ENCODE results near the gene RMI2. TPM values are rescaled to one million over a fixed set of nuclear protein-coding genes. Genes with fewer than 3 reads are reported as not detected.

The RMI2 gene
- total RNA-seq, 1 experiment from 2014 or later = 30.8 TPM

DNA sequence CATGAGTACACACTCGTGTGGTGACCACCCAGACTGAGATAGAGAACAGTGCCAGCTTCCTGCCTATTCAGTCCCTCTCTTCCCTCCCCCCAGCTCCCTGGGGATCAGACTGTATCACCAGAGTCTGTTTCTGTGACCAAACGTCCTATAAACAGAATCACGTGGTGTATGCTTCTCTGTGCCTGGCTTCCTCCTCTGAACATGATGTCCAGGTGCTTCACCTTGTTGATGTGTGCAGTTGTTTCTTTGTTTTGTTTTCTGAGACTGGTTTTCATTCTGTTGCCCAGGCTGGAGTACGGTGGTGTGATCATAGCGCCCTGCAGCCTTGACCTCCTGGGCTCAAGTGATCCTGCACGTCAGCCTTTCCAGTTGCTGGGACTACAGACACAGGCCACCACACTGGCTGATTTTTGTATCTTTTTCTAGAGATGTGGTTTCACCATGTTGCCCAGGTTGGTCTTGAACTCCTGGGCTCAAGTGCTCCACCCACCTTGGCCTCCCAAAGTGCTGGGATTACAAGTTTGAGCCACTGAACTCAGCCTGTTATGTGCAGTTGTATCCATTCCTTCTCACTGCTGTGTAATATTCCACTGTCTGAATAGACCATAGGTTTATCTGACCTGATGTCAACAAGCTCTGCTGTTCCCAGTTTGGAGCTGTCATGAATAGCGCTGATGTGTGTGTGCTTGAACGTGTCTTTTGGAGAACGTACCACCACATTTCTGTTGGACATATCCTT is 35.2 kb upstream of the RMI2 start:
- DNase-seq (ENCODE audit: low read depth) = no peak

DNA sequence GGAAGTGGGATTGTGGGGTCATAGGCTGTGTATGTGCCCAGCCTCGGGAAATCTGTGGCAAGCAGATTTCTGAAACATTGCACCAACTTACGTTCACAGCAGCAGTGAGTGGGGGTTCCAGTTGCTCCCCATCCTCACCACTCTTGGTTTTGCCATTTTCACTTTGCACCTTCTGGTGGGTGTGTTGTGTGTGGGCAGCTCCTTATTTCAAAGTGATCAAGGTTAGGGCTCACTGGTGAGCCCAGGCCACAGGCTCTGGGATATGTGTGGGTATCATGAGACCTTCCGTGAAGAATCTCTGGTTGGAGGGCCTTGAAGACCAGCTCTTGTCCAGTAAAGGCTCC is 34.7 kb upstream of the RMI2 start:
- DNase-seq (ENCODE audit: low read depth) = no peak

DNA sequence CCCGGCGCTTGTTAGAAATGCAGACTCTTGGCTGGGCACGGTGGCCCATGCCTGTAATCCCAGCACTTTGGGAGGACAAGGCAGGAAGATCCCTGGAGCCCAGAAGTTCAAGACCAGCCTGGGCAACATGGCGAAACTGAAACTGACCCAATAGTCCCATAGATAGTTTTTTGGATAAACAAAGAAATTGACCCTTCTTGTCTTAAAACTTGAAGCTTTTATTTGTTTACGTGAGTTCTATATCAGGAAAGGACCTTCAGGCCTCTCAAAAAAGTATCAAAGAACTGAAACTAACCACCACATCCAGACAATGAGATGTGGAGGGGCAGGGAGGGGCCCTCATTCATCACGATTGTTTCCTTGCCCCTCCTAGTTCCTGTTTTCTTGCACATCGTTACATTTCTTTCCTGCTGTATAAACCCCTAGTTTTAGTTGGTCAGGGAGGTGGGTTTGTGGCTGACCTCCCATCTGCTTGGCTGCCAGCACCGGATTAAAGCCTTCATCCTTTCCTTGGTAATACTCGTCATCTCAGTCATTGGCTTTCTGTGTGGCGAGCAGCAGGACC is 34.2 kb upstream of the RMI2 start:
- DNase-seq (ENCODE audit: low read depth) = no peak

DNA sequence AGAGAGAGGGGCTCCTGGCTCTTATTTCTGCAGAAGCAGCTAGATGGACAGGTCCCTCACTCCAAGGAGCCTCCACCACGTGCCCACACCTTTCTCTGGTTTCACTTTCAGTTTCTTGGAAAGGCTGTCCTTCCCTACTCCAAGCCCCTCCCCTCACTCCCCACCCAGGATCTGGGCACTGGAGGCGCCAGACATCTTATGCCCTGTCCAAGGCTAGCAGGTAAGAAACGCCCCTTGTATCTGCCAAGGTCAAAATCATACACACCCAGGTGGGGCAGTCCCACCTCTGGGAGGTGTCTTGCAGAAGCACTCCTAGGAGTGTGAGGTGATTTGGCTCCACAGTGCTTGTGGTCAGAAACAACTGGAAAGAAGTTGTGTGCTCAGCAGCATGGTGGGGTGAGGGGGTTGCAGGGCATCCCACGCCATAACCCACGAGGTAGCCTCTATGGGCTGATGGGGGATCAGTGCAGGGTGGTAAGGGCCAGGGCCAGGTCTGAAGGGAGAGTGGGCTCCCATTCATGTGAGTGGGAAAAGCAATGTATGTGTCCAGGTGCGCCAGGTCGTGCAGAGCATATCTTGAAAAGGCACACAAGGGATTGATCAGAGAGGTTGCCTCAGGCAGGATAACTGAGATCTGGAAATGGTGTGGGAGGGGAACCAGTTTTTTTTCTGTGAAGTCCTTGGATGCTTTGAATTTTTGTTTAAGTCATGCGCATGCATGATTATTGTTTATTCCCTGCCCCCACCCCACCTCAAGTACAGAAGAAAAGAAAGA is 32.4 kb upstream of the RMI2 start:
- DNase-seq (ENCODE audit: low read depth) = peak; percentile 66

GRCh38 chr16:11313493-11314308 is 31.6 kb upstream of the RMI2 start:
- DNase-seq (ENCODE audit: low read depth) = no peak

GRCh38 chr16:11314309-11314894 is 30.9 kb upstream of the RMI2 start:
- DNase-seq (ENCODE audit: low read depth) = no peak

DNA sequence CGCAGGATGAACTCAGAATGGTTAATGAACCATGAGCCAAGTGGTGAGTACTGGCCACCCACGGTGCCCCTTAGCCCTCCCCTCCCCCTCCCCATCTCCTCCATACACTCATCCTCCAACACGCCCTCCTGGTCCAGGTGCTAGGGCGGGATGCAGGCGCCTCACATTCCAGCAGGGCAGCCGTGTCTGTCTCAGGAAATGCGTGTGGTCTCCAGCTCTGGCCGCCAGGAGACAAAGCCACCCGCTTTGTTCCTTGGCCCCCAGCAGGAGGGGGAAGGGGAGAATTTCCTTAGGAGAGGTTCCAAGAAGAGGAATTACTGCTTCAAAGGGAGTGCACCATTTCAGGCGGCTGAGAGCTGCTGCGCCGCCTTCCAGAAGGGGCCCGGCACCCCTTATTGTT is 29.7 kb upstream of the RMI2 start:
- DNase-seq (ENCODE audit: low read depth) = peak; percentile 89

- peak; percentile 29 for DNase-seq (ENCODE audit: low read depth)
Observed at GRCh38 chr16:11316331-11317015, 28.8 kb upstream of the RMI2 start.

GRCh38 chr16:11318817-11319216 is 26.4 kb upstream of the RMI2 start:
- DNase-seq (ENCODE audit: low read depth) = no peak

- no peak for DNase-seq (ENCODE audit: low read depth)
Observed at GRCh38 chr16:11319529-11320146, 25.6 kb upstream of the RMI2 start.

DNA sequence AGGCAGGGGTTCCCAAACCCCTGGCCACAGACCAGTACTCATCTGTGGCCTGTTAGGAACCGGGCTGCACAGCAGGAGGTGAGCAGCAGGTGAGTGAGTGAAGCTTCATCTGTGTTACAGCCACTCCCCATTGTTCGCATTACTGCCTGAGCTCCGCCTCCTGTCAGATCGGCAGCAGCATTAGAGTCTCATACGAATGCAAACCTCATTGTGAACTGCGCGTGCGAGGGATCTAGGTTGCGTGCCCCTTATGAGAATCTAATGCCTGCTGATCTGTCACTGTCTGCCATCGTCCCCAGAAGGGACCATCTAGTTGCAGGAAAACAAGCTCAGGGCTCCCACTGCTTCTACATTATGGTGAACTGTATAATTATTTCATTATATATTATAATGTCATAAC is 25.1 kb upstream of the RMI2 start:
- DNase-seq (ENCODE audit: low read depth) = no peak

- no peak for DNase-seq (ENCODE audit: low read depth)
Observed at GRCh38 chr16:11321662-11322061, 23.6 kb upstream of the RMI2 start.

DNA sequence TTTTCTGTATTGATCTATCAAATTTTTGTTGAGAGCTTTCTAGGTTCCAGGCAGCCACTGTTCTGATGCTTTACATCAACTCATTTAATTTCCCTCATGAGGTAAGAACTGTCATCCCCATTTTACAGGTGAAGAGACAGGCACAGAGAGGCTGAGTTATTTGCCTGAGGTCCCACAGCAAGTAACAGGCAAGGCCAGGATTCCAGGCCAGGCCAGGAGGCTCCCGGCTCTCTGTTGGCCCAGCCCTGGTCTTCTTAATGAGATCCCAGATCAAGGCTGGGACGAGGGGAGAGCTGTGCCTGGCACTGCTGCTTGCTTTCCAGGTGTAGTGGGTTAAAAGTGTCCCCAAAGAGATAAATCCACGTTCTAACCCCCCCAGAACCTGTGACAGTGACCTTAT is 22.4 kb upstream of the RMI2 start:
- no peak for DNase-seq (ENCODE audit: low read depth)

- DNase-seq (ENCODE audit: low read depth) = no peak
Observed at GRCh38 chr16:11323551-11324336, 21.5 kb upstream of the RMI2 start.

DNA sequence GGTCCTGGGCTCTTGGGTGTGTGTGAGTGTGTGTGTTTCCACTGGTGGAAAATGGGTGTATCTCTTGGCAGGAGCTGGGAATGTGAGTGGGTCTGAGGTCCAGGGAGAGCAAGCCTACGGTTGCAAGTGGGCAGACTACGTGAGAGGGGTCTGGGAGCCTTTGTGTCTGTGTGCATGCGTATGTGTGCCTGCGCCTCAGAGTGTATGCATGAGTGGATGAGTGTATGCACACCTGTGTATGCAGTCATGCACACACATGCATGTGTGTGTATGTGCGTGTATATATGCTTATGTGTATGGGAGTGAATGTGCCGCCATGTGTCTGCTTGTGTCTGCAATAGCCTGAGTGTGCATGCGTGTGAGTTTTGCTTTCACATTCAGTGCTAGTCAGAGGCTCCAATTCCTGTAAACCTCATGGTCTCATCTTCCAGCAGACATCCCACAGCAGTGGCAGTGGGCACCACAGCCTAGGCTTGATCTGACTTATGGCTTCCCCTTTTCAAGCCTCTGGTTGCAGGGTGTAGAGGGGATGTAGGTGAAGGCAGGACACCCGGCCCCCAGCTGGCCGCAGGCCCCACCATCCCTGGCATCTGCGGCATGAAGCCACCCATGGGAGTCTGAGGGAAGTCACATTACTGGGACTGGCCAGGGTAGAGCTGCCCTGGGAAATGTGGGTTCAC is 19.7 kb upstream of the RMI2 start:
- DNase-seq (ENCODE audit: low read depth) = no peak

DNA sequence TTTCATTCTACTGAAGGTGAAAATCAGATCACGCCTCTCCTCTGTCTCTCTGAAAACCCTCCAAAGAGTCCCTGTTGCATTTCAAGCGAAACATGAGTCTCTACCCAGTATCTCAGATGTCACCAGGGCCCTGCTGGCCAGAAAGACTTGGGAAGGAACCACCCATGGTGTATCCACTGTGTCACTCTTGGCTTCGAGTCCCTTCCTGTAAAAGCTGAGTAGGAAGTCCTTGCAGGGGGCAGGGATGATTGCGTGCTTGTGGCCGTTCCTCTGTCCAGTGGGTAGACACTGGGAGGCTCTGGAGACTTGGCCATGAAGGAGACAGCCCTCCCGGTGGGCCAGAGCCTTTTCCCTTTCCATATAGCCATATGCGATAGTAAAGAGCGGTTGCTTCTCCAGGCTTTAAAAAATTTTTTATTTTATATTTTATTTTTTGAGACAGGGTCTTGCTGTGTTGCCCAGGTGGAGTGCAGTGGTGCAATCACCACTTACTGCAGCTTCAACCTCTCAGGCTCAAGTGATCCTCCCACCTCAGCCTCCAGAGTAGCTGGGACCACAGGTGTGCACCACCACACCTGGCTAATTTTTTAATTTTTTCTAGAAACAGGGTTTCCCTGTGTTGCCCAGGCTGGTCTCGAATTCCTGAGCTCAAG is 19.0 kb upstream of the RMI2 start:
- DNase-seq (ENCODE audit: low read depth) = no peak

DNA sequence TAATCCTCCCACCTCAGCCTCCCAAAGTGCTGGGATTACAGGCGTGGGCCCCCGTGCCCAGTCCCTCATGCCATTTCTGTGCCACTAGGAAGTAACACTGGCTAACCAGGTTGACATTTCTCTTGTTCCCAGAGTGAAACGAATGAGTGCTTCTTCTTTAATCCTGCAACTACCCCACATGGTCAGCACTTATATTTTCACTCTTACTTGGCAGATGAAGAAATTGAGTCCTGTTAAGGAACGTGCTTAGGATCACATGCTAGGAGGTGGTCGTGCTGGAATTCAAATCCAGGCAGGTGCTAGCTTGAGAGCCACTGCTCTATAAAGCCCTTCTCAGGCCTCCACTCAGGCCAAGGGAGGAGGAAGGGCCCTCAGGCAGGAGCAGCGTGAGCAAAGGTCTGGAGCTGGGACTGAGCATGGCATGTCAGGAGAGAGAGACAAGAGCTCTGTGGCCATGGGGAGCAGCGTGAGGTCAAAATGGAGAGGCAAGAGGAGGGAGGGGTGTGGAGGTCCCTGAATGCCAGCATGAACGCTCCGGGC is 18.5 kb upstream of the RMI2 start:
- no peak for DNase-seq (ENCODE audit: low read depth)
